Measurements from ENCODE around the gene CNKSR3.
"Not testable (repeated sequence)": the region's sequence is repeated elsewhere in the genome, so short reads cannot be mapped to it uniquely, and the experiment has no call there.

The CNKSR3 gene

GRCh38 chr6:154528310-154528915 lies 17.9 kb upstream of the CNKSR3 start:
- no peak for DNase-seq

- peak in 1 of 2 donors; percentile 14 for DNase-seq
Measured at GRCh38 chr6:154526996-154527395, 16.5 kb upstream of the CNKSR3 start.

GRCh38 chr6:154522576-154522975 lies 12.1 kb upstream of the CNKSR3 start:
- DNase-seq = no peak

GRCh38 chr6:154521412-154521811 lies 10.9 kb upstream of the CNKSR3 start:
- DNase-seq = no peak

GRCh38 chr6:154520280-154520679 lies 9.8 kb upstream of the CNKSR3 start:
- DNase-seq = no peak

- no peak for DNase-seq
Measured at GRCh38 chr6:154518396-154518795, 7.9 kb upstream of the CNKSR3 start.

- DNase-seq = no peak
Measured at GRCh38 chr6:154516276-154516675, 5.8 kb upstream of the CNKSR3 start.

GRCh38 chr6:154515826-154516225 lies 5.3 kb upstream of the CNKSR3 start:
- DNase-seq = no peak

GRCh38 chr6:154515076-154515475 lies 4.6 kb upstream of the CNKSR3 start:
- DNase-seq = not testable (repeated sequence)

GRCh38 chr6:154514481-154514880 lies 4.0 kb upstream of the CNKSR3 start:
- no peak for DNase-seq

- DNase-seq = no peak
Measured at GRCh38 chr6:154513601-154514320, 3.3 kb upstream of the CNKSR3 start.

- DNase-seq = no peak
Measured at GRCh38 chr6:154512201-154512600, 1.7 kb upstream of the CNKSR3 start.

GRCh38 chr6:154511791-154512190 lies 1.3 kb upstream of the CNKSR3 start:
- DNase-seq = no peak

GRCh38 chr6:154509421-154510143 lies 903 bp downstream of the CNKSR3 start:
- DNase-seq = no peak

GRCh38 chr6:154508573-154509375 lies 1.7 kb downstream of the CNKSR3 start:
- DNase-seq = no peak

GRCh38 chr6:154506991-154507898 lies 3.2 kb downstream of the CNKSR3 start:
- DNase-seq = no peak

GRCh38 chr6:154506582-154506981 lies 3.9 kb downstream of the CNKSR3 start:
- no peak for DNase-seq

- DNase-seq = no peak
Measured at GRCh38 chr6:154506108-154506507, 4.4 kb downstream of the CNKSR3 start.

- DNase-seq = no peak
Measured at GRCh38 chr6:154504865-154505449, 5.5 kb downstream of the CNKSR3 start.

- no peak for DNase-seq
Measured at GRCh38 chr6:154504102-154504501, 6.4 kb downstream of the CNKSR3 start.

- DNase-seq = no peak
Measured at GRCh38 chr6:154503658-154504057, 6.8 kb downstream of the CNKSR3 start.
